DMS153 treated with DMSO at 0.1 percent for 48 hours (cell line): ENCODE data around the gene TMCO6.
"Not testable (repeated sequence)": the region's sequence is repeated elsewhere in the genome, so short reads cannot be mapped to it uniquely, and the experiment has no call there.

ENCODE experiments used
- DNase-seq: peaks from one replicate; lab custom pipeline; 2025; ENCODE audit not compliant: unreplicated experiment; lab: John Stamatoyannopoulos, UW

Gene TMCO6

DNA sequence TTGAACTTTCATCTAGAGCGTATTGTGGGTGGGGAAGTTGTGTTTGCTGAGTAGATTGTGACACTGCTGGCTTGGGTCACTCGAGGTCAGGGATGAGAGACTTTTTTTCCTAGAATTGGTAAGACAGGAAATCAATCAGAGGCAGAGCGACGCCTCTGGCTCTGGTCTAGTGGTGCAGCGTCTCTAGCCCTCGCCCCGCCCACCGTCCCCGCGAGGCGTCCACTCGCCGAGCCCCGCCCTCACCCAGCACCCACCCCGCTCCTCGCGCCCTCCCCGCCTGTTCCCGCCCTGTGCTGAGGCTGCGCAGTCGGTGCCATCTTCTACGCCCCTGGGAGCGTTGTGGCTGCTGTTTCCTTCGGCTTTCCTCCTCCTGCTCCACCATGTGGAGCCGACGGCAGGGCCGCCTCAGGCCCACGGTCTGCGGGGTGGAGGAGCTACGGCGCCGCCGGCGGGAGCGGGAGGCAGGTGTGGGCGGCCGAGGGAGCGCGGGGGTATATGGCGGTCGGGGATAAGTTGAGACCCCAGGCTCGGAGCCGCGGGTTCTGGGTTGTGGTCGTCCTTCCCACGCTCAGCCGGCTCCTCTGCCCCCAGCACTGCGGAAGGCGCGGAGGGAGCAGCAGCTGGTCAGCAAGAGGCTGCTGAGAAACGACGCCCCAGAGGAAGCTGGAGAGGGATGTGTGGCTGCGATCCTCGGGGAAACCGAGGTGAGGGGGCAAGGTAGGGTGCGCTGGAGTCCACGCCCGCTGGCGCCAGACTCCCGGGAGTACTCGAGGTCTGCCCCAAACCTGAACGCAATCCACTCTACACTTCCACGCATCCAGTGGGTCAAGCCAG lies at the start of gene TMCO6:
Gene TMCO6, plus strand, starts transcription at position 304 of the 834 bp plus-strand sequence. Its CDS starts 77 bp downstream, at position 381.
- peak; percentile 44 for DNase-seq

DNA sequence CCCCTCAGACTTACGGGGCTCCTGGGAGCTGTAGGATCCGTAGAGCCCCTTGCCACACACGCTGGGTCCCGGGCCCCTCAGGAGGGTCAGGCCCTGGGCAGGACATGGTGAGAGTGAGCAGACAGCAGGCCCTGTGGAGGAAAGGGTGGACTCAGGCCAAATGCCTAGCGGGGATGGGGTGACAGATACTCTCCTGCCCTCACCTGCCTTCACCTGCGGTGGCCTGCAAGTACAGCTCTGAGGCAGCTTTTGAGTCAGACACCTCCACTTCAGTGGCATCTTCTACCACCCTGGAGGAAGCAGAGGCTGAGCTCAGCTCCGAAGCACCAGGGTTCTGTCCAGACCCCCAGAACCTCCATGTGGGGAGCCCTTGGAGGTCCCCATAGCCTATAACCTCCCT lies 48.4 kb upstream of the TMCO6 start:
- DNase-seq: no peak

DNA sequence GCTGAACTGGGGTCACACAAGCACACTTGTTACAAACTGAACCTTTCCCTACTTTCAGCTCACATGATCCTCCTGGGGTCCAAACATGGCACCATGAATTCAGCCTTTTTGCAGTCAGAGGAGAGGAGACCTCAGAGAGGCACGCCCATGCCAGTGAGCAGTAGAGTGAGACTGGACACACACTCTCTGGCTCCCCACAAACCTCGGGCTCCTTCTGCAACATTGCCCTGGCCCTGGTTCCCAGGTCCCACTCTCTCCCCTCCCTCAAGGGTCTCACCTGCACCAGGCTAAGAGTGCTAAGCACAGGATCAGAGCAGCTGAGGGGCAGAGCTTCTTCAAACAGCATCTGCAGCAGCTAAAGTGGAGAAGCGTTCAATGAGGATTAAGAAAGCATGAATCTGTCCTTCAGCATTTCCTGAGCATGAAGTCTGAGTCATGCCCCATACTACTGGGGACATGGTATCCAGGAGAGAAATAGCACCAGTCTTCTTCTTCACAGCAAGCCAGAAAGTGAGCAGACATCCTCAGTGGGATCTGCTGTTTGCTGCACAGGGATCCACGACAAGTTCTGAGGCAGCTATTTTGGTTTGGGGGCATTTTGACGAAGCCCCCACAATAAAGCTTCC lies 47.4 kb upstream of the TMCO6 start:
- DNase-seq: no peak

DNA sequence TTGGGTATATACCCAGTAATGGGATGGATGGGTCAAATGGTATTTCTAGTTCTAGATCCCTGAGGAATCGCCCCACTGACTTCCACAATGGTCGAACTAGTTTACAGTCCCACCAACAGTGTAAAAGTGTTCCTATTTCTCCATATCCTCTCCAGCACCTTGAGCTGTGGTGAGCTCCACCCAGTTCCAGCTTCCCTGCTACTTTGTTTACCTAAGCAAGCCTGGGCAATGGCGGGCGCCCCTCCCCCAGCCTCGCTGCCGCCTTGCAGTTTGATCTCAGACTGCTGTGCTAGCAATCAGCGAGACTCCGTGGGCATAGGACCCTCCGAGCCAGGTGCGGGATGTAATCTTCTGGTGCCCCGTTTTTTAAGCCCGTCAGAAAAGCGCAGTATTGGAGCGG lies 46.2 kb upstream of the TMCO6 start:
- not testable (repeated sequence) for DNase-seq

DNA sequence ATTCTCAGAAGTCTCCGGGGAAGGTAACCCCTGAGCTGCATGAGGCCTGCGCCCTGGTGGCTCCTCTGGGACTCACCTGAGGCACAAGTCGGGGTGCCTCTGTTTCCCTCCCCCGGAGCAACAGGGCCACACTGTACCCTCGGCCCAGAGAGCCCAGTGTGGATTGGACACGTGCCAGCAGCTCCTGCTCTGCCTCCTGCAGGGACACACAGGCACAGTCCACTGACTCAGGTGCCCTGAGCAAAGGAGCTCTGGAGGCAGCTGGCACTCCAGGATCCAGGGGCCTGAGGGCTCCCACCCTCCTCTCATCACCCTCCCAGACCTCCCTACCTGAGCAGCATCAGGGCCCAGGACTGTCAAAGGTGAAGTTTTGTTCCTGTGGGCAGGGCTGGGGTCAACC lies 45.1 kb upstream of the TMCO6 start:
- DNase-seq: no peak

DNA sequence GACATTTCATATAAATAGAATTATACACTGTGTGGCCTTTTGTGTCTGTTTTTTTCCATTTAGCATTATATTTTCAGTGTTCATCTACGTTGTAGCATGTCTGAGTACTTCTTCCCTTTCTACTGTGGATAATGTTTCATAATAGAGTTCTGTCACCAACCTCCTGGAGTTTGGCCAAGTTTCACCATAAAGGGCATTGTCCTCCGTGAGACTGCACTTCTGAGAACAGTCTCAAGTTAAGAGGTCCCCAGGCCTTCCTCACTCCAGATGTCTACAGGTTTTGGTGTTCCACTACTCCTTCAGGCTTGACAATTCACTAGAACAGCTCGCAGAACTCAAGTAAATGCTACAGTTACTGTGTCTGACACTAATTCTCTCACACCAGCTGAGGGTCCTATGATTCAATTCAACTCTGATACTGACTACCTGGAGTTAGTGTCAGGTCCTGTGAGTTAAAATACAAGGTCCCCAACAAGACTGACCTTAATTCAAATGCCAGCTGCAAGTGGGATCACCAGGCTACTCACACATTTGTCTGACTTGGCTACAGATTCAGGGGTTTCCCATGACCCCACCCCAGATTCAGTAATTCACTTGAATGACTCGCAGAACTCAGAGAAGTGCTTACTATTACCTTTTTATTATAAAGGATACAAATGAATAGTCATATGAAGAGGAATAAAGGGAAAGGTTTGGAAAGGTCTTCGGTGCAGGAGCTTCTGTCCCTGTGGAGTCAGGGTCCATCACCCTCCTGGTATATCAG lies 43.5 kb upstream of the TMCO6 start:
- DNase-seq: no peak

DNA sequence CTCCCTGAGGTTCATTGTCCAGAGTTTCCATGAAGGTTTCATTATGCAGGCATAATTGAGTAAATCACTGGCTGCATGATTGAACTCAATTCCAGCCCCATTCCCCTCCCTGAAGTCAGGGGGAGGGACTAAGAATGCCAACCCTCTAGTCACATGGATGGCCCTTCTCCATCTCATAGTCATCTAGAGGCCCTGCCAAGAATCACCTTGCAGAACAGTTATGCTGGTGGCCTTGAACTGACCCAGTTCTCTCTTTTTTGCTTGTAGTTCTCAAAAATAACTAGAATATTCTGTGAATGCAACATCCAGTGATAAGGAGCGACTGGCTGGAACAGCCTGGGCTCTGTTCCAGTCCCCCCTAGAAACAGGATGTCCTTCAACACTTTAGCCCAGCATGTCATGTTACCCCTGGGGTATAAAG lies 42.9 kb upstream of the TMCO6 start:
- DNase-seq: no peak

DNA sequence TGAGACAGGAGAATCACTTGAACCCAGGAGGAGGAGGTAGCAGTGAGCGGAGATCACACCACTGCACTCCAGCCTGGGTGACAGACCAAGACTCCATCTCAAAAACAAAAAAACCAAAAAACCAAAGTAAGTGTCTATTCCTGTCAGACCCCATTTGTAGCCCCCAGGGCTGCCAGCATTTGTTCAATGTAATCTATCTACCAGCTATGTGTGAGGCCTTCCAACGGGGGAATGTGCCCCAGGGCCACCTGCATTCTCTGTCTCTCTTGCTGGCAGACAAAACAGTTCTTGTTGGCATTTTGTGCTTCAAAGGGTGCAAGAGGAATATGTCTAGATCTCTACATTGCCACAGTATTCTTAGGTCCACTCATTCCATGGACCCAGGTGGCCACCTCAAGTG lies 40.4 kb upstream of the TMCO6 start:
- DNase-seq: no peak

DNA sequence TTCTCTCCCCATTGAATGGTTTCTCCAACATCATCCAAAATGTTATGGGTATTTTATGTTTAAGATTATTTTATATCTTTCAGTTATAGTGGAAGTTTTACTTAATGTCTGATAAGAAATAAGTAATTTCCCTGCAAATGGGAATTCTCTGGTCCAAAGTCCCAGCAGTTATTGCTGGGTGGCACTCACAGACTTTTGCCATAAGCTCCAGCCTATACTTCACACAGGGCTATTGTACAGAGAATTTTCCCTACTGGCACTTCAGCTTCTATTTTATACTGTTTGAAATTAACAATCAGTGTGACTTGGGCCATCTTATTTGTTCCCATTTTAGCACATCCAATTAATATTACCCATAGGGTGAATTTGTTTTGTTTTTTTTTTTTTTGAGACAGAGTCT lies 39.2 kb upstream of the TMCO6 start:
- no peak for DNase-seq

DNA sequence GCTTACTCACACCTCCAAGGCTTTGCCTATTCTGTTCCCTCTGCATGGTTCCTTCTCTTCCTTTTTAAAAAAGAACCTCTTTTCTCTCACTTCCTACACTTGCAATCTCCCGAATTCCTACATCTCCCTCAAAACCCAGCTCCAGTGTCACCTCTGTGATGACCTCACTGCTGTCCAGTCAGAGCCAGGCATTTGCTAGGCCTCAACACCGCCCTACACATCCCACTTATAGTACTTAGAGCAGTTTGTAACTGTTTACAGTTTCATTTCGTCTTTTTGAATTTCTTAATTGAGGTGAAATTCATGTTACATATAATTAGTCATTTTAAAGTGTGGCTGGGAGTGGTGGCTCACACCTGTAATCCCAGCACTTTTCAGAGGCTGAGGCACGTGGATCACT lies 37.1 kb upstream of the TMCO6 start:
- no peak for DNase-seq

DNA sequence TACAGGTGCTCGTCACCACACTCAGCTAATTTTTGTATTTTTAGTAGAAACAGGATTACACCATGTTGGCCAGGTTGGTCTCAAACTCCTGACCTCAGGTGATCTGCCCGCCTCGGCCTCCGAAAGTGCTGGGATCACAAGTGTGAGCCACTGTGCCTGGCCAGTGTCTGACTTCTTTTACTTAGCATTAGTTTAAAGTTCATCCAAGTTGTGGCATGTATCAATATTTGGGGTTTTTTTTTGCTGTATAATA lies 35.9 kb upstream of the TMCO6 start:
- DNase-seq: not testable (repeated sequence)

DNA sequence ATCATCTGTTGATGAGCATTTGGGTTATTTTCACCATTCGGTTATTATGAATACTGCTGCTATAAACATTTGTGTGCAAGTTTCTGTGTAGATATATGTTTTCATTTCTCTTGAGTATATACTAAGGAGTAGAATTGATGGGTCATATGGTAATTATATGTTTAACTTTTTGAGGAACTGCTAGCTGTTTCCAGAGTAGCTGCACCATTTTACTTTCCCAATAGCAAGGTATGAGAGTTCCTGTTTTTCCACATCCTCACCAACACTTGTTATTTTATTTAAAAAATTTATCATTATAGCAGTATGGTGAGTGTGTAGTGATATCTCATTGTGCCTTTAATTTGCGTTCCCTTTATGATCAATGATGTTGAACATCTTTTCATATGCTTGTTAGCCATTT lies 35.5 kb upstream of the TMCO6 start:
- no peak for DNase-seq

DNA sequence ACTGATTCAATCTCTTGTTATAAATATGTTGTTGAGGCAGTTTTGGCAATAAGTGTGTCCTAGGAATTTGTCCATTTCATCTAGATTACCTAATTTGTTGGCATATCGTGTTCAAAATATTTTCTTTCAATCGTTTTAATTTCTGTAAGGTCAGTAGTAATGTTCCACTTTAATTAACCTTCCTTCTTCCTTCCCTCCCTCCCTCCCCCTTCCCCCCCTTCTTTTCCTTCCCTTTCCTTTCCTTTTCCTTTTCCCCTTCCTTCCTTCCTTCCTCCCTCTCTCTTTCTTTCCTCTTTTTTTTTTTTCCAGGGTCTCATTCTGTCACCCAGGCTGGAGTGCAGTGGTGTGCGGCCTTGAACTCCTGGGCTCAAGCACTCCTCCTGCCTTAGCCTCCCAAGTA lies 33.4 kb upstream of the TMCO6 start:
- DNase-seq: no peak

DNA sequence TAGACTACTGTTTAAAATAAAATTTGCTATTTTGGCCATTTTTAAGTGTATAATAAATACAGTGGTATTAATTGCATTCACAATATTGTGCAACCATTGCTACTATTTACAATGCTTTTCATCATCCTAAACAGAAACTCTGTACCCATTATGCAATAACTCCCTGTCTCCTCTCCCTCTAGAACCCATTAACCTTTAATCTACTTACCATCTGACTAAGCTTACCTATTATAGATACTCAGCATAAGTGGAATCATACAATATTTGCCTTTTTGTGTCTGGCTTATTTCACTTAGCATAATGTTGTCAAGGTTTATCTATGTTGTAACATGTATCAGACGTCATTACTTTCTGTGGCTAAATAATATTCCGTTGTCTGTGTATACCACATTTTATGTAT lies 32.2 kb upstream of the TMCO6 start:
- DNase-seq: no peak

DNA sequence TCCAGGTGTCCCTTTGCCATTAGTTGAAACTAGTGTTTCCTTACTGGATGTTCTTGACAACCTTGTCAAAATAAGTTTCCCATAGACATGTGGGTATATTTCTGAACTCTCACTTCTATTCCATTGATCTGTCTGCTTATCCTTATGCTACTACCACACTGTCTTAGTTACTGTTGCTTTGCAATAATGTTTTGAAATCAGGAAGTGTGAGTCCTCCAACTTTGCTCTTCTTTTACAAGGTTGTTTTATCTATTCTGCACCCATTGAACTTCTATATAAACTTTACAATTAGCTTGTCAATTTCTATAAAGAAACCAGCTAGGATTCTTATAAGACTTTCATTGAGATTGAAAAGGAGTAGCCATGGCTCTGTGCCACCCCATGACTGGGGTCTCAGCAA lies 30.5 kb upstream of the TMCO6 start:
- DNase-seq: no peak

DNA sequence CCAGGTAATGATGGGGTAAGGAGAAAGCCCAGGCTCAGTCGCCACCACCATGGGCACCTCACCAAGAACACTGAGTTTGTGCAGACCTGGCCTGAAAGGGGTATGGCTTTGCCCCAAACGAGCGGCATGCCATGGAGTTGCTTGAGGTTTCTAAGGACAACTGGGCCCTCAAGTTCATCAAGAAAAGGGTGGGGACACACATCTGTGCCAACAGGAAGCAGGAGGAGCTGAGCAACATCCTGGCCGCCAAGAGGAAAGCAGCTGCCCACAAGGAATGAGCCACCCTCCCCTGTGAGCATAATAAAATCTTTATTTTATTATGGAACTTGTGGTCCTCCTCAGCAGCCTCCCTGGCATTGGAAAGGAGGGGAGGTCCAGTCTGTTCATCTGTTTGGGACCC lies 30.1 kb upstream of the TMCO6 start:
- DNase-seq: no peak

DNA sequence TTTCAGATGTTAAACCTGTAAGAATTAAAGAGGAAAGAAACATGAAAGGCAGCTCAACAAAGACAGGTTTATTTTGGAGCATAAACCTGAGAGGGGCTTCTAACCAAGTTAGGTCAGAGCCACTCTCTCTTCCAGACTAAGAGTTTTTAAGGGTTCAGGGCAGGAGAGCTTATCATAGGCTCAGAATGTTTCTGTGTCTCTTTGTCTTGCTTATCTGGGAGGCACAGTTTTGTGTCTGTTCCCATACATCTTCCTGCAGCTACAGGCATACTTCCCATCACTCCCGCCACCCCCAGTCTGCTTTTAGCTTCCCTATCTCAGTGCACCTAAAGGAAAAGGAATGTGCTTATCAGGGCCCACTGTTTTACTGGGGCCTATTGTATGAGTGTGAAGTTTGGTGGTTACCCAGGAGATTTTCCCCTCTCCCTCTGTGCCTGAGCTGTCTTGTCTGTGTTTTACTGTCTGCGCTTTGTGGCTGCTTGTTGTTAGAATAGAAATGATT lies 28.2 kb upstream of the TMCO6 start:
- DNase-seq: no peak

DNA sequence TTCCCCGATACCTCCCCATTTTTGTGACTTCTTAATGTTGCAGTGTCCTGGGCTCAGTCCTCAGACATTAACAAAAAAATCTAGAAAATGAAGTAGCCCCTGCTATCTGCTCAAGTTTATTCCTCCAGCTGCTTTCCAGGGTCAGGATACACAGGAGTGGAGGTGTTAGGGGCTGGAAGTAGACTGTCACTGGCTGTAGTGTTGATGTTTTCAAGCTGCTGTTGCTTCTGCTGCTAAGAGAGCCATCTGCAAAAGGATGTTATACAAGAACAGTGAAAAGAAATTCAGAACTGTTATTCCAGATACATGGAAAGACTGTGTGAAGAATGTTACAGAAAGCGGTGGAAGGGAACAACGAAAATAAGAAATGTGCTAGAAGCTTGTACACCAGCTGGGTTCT lies 16.9 kb upstream of the TMCO6 start:
- DNase-seq: no peak

DNA sequence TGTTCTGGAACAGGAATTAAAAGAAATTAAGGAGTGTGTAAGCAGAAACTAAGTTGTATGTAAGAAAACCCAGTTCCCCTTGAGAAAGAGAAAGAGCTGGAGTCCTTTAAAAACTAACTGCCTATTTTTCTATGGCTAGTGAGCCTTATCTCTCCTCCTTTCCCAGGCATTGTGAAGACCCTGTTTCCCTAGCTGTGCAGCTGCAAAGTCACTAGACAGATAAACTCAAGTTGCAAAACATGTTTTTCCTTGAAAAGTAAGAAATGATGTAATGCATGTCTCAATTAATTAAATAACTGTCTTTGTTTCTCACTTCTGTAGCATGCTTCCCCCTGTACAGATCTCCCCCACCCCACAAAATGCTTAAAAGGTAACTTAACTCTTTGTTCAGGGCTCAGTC lies 16.2 kb upstream of the TMCO6 start:
- DNase-seq: not testable (repeated sequence)

DNA sequence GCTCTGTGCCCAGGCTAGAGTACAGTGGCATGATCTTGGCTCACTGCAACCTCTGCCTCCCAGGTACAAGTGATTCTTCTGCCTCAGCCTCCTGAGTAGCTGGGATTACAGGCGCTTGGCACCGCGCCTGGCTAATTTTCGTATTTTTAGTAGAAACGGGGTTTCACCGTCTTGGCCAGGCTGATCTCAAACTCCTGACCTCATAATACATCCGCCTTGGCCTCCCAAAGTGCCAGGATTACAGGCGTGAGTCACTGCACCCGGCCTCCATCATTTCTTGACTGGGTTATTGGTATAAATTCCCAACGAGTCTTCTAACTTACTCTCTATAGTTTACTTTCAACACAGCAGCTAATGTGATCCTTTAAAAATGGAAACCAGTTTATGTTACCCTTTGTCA lies 14.4 kb upstream of the TMCO6 start:
- not testable (repeated sequence) for DNase-seq

DNA sequence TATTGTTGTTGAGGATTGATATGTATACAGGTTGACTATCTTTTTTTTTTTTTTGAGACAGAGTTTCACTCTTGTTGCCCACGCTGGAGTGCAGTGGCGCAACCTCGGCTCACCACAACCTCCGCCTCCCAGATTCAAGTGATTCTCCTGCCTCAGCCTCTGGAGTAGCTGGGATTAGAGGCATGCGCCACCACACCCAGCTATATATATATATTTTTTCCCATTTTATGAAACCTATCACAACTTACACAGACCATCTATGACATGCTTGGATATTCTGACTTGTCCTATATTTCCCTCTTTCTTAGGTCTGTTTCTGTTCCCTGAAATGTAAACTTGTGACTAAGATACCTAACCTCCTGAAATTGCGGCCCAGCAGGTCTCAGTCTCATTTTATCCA lies 11.3 kb upstream of the TMCO6 start:
- DNase-seq: no peak

DNA sequence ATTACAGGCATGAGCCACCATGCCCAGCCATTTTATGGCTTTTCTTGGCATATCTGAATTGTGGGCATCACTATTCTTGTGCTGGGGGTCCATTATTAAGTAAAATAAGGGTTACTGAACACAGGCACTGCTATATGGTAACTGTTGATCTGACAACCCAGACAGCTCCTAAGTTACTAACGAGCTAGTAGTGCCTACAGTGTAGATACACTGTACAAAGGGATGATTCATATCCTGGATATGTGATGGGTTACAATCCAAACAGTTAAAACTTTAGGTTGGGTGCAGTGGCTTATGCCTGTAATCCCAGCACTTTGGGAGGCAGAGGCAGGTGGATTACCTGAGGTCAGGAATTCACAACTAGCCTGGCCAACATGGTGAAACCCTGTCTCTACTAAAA lies 10.5 kb upstream of the TMCO6 start:
- no peak for DNase-seq
